ENCODE data around the gene P3H1.
"Not testable (repeated sequence)": the region's sequence is repeated elsewhere in the genome, so short reads cannot be mapped to it uniquely, and the experiment has no call there.

Gene P3H1

GRCh38 chr1:42720868-42721267, 46.0 kb downstream of the P3H1 start:
- no peak for DNase-seq (ENCODE audit: extremely low read depth, low read depth)
- no peak overlapping the region for H3K4me3 ChIP-seq (replicated peaks; ENCODE audit: low read depth, low read length)
- TF ChIP-seq CTCF (IDR thresholded peaks at IDR 0.05; ENCODE audit: low read depth, low read length, missing control alignments) = no peak

GRCh38 chr1:42714441-42714840, 52.4 kb downstream of the P3H1 start:
- not testable (repeated sequence) for H3K4me3 ChIP-seq (replicated peaks; ENCODE audit: low read depth, low read length); DNase-seq (ENCODE audit: extremely low read depth, low read depth)

- TF ChIP-seq CTCF (IDR thresholded peaks at IDR 0.05; ENCODE audit: low read depth, low read length, missing control alignments) = no peak
- DNase-seq (ENCODE audit: extremely low read depth, low read depth) = no peak
- no peak overlapping the region for H3K4me3 ChIP-seq (replicated peaks; ENCODE audit: low read depth, low read length)
Measured at GRCh38 chr1:42713293-42713692, 53.5 kb downstream of the P3H1 start.

- not testable (repeated sequence) for DNase-seq (ENCODE audit: extremely low read depth, low read depth); H3K4me3 ChIP-seq (replicated peaks; ENCODE audit: low read depth, low read length)
Measured at GRCh38 chr1:42712808-42713207, 54.0 kb downstream of the P3H1 start.

GRCh38 chr1:42703888-42704464, 62.9 kb downstream of the P3H1 start:
- TF ChIP-seq CTCF (IDR thresholded peaks at IDR 0.05; ENCODE audit: low read depth, low read length, missing control alignments) = no peak
- no peak for DNase-seq (ENCODE audit: extremely low read depth, low read depth)
- H3K4me3 ChIP-seq (replicated peaks; ENCODE audit: low read depth, low read length) = no peak overlapping the region

GRCh38 chr1:42700006-42700405, 66.8 kb downstream of the P3H1 start:
- no peak overlapping the region for H3K4me3 ChIP-seq (replicated peaks; ENCODE audit: low read depth, low read length)
- DNase-seq (ENCODE audit: extremely low read depth, low read depth) = no peak
- TF ChIP-seq CTCF (IDR thresholded peaks at IDR 0.05; ENCODE audit: low read depth, low read length, missing control alignments) = no peak

GRCh38 chr1:42698081-42698813, 68.6 kb downstream of the P3H1 start:
- no peak for TF ChIP-seq CTCF (IDR thresholded peaks at IDR 0.05; ENCODE audit: low read depth, low read length, missing control alignments)
- no peak for DNase-seq (ENCODE audit: extremely low read depth, low read depth)
- no peak overlapping the region for H3K4me3 ChIP-seq (replicated peaks; ENCODE audit: low read depth, low read length)
